GM11168 (cell line): ENCODE results near the gene HAGH.

Source experiments
- in situ Hi-C: fragments of 300-500 bp; cut with MboI; formaldehyde crosslinking; loops from one replicate; pipeline ENCODE4 v1.12.0; 2022; ENCODE audit warnings: low sequenced_read_pairs; ENCODE audit not compliant: unreplicated experiment

The HAGH gene

DNA sequence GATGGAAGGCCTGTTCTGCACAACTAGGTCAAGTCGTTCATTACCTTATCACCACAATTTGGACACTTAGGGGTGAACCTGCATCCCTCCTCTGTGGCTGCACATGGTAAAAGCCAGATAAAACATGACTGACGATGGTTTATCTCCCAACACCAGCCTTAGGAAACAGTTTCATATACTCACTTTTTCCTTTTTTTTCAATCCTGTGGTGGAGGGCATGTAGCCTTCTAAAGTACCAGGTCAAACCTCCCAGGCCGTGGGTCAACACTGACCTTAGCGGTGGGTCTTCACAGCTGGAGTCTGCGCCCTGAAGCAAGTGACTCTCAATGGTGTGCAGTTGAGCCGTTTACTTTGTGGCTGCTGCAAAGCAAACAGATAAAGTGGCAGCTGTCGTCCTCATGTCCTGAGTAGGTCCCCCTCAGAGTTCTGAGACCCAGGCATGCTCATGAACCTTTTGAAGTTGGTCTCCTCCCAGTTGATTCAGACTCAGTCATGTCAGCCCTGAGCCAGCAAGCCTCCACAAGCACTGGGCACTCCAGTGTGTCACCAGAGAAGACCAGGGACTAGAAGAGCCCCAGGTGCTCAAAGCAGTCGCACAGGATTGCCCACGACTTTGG lies 6.3 kb upstream of the HAGH start:
- in situ Hi-C loops: no loop called here

DNA sequence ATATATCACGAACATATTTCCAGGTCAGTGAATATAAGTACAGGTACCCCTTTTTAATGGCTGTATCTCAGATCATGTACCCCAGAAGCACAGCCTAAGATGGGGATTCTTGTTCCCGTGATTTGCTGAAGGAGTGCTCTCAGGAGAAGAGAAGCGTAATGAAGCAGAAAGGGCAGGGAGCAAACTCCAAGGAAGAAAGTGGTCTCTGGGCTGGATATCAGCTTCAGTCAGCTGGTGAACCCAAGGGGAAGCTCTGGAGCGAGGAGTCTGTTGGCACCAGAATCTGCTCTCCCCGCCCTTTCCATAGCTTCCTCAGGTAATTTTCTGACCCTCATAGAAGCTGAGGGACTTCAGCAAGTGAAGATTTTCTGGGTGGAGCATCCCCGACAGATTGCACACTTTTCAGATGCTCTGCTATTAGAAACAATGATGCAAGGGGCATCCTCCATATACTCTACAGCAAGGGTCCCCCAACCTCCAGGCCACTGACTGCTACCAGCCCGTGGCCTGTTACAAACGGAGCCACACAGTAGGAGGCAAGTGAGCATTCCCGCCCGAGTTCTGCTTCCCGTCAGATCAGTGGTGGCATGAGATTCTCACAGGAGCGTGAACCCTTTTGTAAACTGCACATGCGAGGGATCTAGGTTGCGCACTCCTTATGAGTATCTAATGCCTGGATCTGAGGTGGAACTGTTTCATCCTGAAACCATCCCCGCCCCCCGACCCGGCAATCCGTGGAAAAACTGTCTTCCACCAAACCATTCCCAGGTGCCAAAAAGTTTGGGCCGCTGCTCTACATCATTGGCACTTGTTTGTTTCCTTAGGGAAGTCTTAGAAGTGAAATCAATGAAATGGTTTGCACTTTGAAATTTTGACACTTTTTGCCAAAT lies 4.8 kb upstream of the HAGH start:
- in situ Hi-C loops: no loop called here

DNA sequence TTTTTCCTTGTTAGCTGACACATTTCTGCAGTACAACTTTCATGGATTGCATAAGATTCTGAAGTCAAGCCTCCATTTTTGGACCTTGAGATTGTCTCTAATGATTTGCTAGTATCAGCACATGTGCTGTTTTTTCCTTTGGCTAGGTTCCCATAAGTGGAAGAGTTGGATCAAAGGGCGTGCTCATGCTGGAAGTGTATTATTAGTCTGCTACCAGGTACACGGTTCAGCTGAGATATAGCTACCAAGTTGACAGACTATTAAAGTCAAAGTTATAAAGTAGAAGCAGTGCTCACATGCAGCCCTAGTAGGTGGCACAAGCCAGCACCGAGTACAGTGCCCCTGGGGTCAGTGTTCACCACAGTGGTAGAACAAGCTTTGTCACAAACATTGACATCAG lies 3.6 kb upstream of the HAGH start:
- in situ Hi-C loops: no loop called here

DNA sequence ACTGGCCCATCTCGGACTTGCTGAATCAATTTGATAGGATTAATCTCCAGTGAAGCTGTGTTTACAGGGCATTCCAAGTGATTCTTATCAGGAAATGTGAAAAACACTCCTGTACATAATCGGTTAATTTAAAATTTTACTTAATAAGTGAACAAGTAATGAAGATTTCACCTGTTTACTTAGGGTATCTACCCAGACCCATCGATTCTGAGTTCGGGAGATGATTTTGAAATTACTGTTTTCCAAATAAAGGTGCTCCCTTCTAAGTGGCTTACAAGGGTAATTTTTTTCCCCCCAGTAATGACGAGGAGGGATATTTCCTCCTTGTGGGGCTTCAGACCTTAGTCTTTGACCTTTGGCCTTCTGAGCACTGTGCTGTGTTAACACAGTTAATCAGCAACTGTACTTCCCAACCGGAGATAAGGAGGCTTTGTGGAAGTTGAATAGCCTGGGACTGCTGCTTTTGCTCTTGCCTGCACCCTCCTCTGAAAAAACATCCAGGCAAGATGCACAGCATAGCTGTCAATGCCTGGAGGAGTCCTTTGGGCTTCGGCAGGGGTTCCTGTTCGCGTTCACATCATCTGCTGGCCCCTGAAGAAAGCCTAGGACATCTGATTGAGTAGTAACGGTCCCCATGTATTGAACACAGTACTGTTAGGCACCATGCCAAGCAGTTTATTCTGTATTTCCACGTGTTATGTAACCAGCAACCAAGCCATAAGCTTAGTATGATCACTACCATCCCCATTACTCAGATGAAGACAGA lies 2.2 kb upstream of the HAGH start:
- in situ Hi-C loops: no loop called here

DNA sequence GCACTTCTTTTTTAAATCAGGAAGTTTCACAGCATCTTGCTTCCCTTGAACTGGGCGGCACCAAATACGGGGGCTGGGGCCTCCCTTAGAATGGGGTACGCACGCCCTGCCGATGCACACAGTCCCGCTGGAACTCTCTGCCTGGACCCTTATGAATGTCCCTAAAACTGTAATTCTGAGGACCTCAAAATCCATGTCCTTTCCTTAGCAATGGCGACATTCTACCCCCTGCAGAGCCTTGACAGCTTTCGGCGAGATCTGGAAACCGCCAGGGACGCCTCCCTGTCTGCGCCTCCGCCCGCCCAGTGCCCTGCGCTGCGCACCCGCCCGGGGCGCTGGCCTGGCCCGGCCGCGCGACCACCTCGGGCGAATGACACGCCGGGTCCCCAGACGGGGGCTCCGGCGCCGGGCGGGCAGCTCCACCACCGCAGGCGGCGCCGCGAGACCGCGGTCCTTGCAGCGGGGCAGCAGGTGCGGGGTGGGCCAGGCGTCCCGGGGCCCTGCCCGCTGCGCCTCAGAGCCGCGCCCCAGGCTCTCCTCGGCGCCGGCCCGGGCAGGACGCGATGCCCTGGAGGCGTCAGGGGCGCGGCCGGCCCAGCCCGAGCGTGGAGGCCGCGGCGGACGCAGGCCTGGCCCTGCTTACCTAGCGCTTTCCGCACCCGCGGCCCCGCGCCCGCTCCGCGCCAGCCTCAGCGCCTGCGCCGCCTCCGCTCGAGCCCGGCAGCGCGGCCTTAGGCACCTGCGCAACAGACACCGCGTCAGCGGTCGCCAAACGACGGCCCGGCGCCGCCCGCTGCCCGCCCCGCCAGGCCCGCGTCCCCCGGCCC lies 548 bp downstream of the HAGH start:
- in situ Hi-C loops: no loop called here

DNA sequence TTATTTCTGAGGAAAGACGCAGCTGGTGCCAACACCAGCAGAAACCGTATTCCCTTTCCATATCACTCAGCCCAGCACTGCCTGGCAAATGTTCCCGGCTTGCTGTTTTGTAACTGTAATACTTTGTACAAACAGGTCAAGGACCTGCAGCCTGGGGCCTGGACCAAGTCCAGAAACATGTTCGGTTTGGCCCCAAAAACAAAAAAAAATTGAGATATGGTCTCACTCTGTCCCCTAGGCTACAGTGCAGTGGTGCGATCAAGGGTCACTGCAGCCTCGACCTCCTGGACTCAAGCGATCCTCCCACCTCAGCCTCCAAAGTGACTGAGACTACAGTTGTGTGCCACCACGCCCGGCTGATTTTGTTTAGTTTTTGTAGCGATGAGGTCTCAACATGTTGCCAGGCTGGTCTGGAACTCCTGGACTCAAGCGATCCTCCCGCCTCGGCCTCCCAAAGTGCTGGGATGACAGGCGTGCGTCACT lies 1.2 kb downstream of the HAGH start:
- in situ Hi-C loops: no loop called here

DNA sequence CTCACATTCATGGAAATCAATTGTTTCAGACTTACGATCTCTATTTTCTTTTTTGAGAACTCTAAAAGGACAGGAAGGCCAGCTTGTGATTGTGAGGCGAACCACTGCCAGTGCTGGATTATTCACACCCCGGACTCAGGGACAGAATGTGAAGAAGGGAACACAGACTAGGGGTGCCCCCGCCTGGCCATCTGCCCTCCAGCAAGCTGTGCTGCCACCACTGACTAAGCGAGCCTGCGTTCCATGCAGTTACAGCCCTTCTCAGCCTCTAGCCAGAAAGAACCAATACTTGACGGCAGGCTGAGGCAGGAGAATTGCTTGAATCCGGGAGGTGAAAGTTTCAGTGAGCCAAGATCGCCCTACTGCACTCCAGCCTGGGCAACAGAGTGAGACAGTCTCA lies 2.8 kb downstream of the HAGH start:
- in situ Hi-C loops: no loop called here

DNA sequence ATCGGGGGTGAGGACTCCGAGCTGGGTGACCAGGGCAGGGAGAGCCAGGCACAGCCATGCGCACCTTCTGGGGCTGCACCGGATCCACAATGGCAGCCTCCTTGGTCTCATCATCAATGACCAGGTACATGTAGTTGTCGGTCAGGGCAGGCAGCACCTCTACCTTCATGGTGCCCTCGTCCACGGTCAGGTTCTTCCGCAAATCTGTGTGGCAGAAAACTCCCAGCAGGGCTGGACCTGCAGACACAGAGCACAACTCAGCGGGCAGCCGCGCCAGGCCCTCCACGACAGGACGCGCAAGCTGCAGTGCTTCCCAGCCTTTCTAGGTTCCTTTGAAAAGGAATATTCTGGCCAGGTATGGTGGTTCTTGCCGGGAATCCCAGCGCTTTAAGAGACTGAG lies 3.8 kb downstream of the HAGH start:
- in situ Hi-C loops: no loop called here

DNA sequence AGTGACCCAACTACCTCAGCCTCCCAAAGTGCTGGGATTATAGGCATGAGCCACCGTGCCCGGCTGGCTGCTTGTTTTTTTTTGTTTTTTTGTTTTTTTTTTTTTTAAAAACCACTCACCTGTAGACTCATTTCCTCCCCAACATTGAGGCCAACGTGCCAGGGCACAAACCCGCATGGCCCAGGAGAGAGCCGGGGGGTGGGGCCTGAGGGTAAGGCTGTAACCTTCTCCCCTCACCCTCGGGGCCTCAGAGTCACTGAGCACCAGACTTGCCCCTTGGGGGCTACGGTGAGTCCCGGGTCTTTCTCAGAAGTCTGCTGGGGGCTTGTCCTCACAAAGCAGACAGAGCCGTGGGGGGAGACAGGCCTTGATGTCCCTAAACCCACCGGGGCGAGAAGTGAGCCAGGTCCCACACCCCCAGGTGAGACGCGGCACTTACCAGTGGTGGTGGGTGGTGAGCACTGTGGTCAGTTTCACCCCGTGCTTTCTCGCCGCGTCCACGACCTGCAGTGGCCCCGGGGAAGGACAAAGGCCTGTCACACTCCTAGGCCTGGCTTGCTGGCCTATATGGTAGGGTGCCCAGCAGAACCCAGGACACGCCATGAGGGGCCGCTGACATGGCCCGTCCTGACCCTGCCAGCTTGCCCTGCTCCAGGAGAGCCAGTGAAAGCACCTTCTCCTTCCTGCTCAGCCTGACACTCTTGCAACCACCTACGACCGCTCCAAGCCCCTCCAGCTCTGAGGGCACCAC lies 4.6 kb downstream of the HAGH start:
- in situ Hi-C loops: no loop called here

DNA sequence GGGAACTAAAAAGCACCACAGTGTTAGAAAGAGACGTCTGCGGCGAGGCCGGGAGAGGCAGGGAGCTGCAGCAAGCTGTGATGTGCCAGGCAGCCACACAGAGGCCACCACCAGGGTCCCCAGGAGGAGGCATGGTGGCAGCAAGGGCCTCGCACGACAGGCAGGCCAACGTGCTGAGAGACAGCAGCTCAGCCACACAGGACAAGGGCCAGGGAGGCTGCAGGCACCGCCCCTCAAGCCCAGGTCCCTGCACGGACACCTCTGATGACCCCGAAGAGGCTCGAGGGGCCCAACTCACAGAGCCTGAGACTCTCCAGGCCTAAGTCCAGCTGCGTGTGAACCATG lies 5.7 kb downstream of the HAGH start:
- in situ Hi-C loops: no loop called here

DNA sequence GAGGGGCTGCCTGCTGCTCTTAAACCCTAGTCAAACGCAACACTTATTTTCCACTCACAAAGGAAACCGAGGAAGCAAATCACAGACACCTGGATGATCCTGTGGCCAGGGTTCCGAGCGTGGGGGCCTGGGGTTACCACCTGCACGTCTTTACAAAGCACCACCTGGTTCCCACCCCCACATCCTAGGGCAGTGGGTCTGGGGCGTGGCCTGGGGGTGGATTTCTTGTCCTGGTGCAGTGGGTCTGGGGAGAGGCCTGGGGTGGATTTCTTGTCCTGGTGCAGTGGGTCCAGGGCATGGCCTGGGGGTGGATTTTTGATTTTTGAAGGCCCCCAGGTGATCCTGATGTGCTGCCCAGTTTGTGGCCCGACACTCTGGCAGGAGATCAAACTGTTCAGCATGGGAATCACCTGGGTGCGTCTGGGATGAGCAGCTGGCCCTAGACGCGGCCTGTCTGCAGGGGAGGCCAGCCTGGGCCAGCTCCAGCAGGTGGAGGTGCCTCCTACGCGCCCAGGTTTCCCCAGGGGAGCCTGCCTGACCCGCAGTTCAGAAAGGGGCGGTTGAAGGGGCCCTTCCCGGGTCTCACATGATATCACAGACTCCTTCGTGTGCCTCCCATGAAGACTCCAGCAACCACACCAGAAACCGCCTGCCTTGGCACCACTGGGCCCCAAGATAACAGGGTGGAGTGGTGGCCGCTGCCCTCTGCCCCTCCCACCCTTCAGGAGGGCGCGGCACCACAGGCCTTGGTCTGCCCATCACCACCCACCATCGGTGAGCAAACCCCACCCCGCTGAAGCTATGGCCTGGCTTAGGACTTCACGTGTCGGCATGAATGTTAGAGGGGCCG lies 6.3 kb downstream of the HAGH start:
- in situ Hi-C loops: no loop called here

DNA sequence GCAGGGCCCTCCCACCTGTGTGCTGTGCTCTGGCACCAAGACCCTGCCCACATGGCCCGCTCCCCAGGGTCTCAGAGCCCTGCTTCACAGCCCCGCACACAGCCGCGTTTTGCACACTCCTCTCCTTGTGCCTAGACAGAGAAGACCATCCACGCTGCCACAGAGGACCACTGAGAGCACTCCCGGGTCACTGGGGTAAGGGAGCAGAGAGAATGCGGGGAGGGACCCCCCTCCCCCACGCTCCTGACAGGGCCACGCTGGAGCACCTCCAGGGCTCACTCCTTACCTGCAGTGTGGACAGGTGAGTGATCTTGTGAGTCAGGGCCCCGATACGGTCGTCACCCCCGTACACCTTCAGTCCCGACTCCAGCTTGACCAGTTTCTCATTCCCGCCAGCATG lies 7.0 kb downstream of the HAGH start:
- in situ Hi-C loops: no loop called here

DNA sequence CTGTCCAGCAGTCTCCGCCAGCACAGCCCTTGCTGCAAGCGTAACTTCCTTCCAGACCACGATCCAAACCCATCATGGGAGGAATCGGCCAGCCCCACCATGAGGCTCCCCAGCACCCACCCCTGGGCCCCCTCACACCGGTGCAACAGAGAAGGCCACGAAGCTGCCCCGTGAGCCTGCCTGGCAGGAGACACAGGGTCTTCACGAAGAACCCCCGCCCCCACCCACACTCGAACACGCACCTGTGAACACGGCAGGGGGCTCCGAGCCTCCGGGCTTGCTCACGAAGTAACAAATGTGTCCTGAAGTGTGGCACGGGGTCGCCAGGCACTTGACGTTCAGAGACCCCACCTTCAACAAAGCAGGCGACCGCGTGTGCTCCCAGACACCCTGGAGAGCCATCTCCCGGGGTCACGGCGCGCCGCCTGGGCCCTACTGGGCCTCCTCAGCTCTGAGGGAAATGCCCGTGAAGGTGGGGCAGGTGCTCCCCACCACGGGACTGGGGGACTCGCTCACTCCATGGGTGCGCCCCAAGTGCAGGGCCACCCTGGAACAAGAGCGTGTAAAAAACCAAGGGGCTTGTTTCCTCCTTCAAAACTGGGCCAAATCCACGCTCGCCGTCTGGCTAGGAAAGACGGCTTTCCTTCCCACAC lies 7.6 kb downstream of the HAGH start:
- in situ Hi-C loops: no loop called here

DNA sequence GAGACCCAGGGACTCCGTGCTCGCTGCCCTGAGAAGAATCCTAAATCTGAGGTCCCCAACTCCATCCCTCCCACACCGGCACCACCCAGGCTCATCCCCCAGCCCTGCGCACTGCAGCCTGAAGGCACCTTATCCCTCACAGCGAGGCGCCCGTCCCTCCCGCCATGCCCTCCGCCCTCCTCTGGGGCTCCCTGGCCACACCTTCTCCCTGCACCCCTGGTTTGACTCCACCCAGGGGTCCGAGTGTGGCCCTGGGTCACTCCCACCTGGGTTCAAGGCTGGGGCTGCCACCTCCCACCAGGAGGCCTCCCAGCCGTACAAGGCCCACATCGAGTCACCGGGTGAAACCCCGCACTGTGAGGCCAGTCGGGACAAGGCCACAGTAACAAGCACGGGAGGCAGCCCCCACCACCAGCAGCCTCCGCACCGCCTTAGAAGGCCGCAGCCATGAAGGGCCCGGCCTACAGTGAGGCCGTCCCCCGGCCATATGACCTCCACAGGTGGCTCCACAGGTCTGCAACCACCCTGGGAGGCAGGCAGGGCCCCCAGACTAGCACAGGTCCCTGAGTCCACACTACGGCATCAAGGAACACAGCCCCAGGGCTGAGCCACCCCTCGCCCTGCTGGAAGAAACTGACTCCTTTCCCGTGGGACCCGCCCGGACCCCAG lies 8.3 kb downstream of the HAGH start:
- in situ Hi-C loops: no loop called here

DNA sequence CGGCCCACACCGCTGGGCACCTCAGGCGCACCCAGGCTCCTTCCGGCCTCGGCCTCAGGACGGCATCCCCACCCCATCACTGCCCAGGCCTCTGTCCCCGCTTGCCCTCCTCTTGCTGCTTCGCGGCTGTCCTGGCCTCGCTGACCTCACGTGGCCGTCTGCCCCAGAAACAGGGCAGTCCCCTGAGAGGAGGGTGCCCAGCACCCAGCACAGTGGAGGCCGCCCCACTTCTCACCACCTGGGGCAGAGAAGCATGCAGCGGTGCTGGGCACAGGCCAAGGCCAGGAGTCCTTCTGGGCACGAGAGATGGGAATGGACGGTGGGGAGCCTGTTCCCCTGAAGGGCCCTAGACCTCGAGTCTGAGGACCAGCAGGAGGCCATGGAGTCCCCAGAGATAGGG lies 8.9 kb downstream of the HAGH start:
- in situ Hi-C loops: no loop called here

DNA sequence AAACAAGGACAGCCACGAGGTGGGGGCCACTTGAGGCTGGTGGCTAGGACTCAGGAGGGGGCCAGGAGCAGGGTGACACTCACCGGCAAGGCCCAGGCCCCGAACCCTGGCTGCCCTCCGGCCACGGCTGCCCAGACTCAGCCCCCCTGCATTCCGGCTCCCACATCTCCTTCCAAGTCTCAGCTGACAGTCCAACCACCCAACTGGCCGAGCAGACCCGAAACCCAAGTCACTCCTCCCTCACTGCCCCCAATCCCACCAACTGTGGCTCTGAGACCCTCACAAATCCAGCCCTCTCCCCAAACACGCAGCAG lies 9.4 kb downstream of the HAGH start:
- in situ Hi-C loops: no loop called here

DNA sequence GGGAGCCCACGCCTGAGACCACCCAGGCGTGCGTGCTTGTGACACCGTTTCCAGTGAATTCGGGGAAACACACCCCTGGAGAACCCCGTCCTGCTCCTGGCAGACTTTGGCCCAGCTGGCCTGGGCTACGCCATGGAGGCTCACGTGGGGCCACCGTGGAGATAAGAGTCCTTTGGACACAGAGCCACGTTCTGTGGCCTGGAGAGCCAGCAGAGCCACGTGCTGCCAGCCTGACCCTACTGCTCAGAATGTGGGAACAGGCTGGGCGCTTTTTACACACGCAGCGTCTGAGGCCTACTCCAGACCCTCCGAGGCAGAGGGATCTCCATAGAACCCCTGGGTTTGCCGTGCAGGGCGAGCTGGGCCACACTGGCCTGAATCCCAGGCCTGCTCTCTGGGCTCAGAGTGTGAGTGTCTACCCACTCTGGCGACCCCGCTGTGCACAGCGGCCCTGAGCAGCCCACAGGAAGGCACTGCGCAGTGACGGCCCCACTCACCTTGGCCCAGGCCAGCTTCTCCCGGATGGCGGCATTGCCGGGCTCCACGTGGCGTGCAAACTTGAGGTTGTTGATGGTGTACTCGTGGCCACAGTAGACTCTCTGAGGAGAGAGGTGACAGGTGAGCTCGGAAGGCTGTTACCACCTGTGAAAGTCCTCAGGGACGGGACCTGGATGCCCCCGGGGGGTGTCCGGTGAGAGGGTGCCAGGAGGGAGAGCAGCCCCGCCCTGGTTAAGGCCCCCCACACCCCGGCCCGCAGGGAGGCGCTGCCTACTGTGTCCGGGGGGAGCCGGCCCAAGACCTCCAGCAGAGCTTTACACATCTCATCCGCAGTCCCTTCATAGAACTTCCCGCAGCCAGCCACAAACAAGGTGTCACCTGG lies 10.0 kb downstream of the HAGH start:
- in situ Hi-C loops: no loop called here
